Measurements from ENCODE around the gene MZB1. TPM values are rescaled to one million over a fixed set of nuclear protein-coding genes. Genes with fewer than 3 reads are reported as not detected.

MZB1 gene
- 28.8 and 31.0 TPM in 2 replicates for total RNA-seq (2014; rRNA removed; shearing (Covaris generic); ENCODE audit: low replicate concordance)

- Histone ChIP-seq H3K27ac (ENCODE audit: low read length) (peak within 1 kb of the TSS; percentile 78), H3K4me2 (ENCODE audit: low read depth, low read length, poor library complexity, severe bottlenecking) (peak within 1 kb of the TSS; percentile 71), H3K4me3 (ENCODE audit: low read length) (peak within 1 kb of the TSS; percentile 85), H3K27me3 (ENCODE audit: low read length) (no peaks in the 10 kb centered on the region), H3K9me2 (replicated peaks; ENCODE audit: insufficient read depth, low read length) (no peaks in the 10 kb centered on the region), H2AFZ (ENCODE audit: low read length) (no peak within 1 kb of the TSS), H3K4me1 (ENCODE audit: low read length) (peaks cover 71% of the 10 kb centered on the region), H3K79me2 (ENCODE audit: low read length) (peaks cover 22% of the 10 kb centered on the region; the same call in 1 of the 2 replicates), H3K9ac (ENCODE audit: low read length) (peak within 1 kb of the TSS; percentile 88), H3K36me3 (ENCODE audit: insufficient read depth, low read length) (no peaks in the 10 kb centered on the region), H3K9me3 (ENCODE audit: low read length) (no peaks in the 10 kb centered on the region), H4K20me1 (ENCODE audit: insufficient read depth, low read depth, low read length) (no peaks in the 10 kb centered on the region)
- peak; percentile 85 for DNase-seq
These were observed at the start of gene MZB1 for GRCh38 chr5:139389701-139390638. Gene MZB1, minus strand, starts transcription at chr5:139389913. Its CDS starts 57 bp downstream, at chr5:139389856.

DNA sequence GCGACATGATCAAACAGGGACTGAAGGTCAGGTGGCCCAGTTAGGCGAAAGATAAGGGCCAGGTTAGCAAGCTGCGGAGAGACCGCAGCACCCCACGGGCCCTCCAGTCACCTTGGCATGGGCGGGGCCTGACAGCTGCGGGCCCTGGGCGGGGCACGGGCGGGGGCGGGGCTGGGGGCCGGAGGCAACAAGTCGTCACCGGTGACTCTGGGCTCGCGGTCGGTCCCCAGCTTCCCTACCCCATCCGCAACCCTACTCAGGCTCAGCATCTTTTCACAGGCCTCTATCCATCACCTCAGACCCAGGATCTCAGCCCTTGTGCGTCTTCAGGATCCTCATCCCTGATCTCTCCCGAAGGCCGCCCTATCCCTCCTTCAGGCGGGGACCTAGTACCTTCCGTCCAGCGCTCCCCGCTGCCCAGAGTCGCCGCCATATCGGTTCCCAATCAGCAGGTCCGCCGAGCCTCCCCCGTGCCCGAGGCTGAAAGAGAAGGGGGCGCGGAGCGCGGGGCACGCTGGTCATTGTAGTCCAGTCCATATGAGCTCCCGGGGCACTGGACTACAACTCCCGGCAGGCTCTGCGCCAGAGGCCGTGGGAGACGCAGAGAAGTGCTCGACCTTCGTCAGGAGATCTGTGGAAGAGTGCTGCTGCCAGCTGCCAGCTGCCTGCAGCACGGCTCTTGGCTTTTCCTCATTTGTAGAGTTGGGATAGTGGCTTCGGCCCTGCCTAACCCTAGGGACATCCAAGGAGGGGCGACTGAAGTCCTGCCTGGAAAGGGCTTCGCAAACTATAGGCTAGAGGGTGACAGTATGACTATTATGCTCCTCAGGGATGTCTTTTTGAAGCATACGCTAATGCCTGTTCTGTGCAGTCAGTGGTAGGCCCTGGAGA, 49.5 kb upstream of the MZB1 start, which contains the start of gene DNAJC18:
TSS of gene DNAJC18 (minus strand) at position 513 of the 891 bp plus-strand sequence. CDS start at position 433, 80 bp downstream.
- Histone ChIP-seq H3K36me3 (ENCODE audit: insufficient read depth, low read length) (no peaks in the 10 kb centered on the region), H3K4me3 (ENCODE audit: low read length) (peak within 1 kb of the TSS; percentile 82), H3K4me1 (ENCODE audit: low read length) (peaks cover 16% of the 10 kb centered on the region), H3K27me3 (ENCODE audit: low read length) (no peaks in the 10 kb centered on the region), H3K79me2 (ENCODE audit: low read length) (no peaks in the 10 kb centered on the region), H3K4me2 (ENCODE audit: low read depth, low read length, poor library complexity, severe bottlenecking) (peak within 1 kb of the TSS; percentile 90), H3K9me2 (replicated peaks; ENCODE audit: insufficient read depth, low read length) (no peaks in the 10 kb centered on the region), H3K9me3 (ENCODE audit: low read length) (no peaks in the 10 kb centered on the region), H3K9ac (ENCODE audit: low read length) (peak within 1 kb of the TSS; percentile 89), H3K27ac (ENCODE audit: low read length) (peak within 1 kb of the TSS; percentile 47; the same call in 1 of the 2 replicates), H4K20me1 (ENCODE audit: insufficient read depth, low read depth, low read length) (no peaks in the 10 kb centered on the region), H2AFZ (ENCODE audit: low read length) (peak within 1 kb of the TSS; percentile 100)
- peak; percentile 94 for DNase-seq

- Histone ChIP-seq H3K27ac (ENCODE audit: low read length) (no peak overlapping the region), H3K4me2 (ENCODE audit: low read depth, low read length, poor library complexity, severe bottlenecking) (peak overlapping the region; percentile 90), H3K4me3 (ENCODE audit: low read length) (peak overlapping the region; percentile 82)
These were observed 48.9 kb upstream of the MZB1 start for GRCh38 chr5:139438707-139439012.

DNA sequence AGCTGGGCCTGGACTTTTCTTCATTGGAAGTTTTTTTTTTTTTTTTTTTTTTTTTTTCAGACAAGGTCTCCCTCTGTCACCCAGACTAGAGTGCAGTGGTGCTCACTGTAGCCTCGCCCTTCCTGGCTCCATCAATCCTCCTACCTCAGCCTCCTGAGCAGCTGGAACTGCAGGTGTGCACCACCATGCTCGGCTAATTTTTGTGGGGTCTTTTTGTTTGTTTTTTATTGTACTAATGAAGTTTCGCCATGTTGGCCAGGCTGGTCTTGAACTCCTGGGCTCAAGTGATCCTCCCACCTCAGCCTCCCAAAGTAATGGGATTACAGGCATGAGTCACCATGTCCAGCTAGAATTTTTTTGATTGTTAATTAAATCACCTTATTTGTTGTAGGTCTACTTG, 46.0 kb upstream of the MZB1 start:
- no peak overlapping the region for H3K9ac ChIP-seq (ENCODE audit: low read length)
- H3K27ac ChIP-seq (ENCODE audit: low read length) = no peak overlapping the region
- no peak for DNase-seq
- no peaks in the 10 kb centered on the region for H4K20me1 ChIP-seq (ENCODE audit: insufficient read depth, low read depth, low read length)
- peaks cover 23% of the 10 kb centered on the region for H3K4me1 ChIP-seq (ENCODE audit: low read length)
- H3K79me2 ChIP-seq (ENCODE audit: low read length) = no peaks in the 10 kb centered on the region
- no peak overlapping the region for H2AFZ ChIP-seq (ENCODE audit: low read length)
- H3K4me3 ChIP-seq (ENCODE audit: low read length) = no peak overlapping the region
- H3K36me3 ChIP-seq (ENCODE audit: insufficient read depth, low read length) = no peaks in the 10 kb centered on the region
- H3K9me2 ChIP-seq (replicated peaks; ENCODE audit: insufficient read depth, low read length) = no peaks in the 10 kb centered on the region
- no peaks in the 10 kb centered on the region for H3K9me3 ChIP-seq (ENCODE audit: low read length)
- no peak overlapping the region for H3K4me2 ChIP-seq (ENCODE audit: low read depth, low read length, poor library complexity, severe bottlenecking)
- H3K27me3 ChIP-seq (ENCODE audit: low read length) = no peaks in the 10 kb centered on the region

More at GRCh38 chr5:139438707-139439012, 48.9 kb upstream of the MZB1 start:
- Histone ChIP-seq H3K79me2 (ENCODE audit: low read length) (no peaks in the 10 kb centered on the region), H3K9me2 (replicated peaks; ENCODE audit: insufficient read depth, low read length) (no peaks in the 10 kb centered on the region), H3K27me3 (ENCODE audit: low read length) (no peaks in the 10 kb centered on the region), H3K9ac (ENCODE audit: low read length) (peak overlapping the region; percentile 89), H3K36me3 (ENCODE audit: insufficient read depth, low read length) (no peaks in the 10 kb centered on the region), H3K9me3 (ENCODE audit: low read length) (no peaks in the 10 kb centered on the region), H2AFZ (ENCODE audit: low read length) (no peak overlapping the region), H4K20me1 (ENCODE audit: insufficient read depth, low read depth, low read length) (no peaks in the 10 kb centered on the region), H3K4me1 (ENCODE audit: low read length) (peaks cover 12% of the 10 kb centered on the region)
- DNase-seq = no peak

- H3K4me3 ChIP-seq (ENCODE audit: low read length) = no peak overlapping the region
- H3K27ac ChIP-seq (ENCODE audit: low read length) = no peak overlapping the region
- H3K9me2 ChIP-seq (replicated peaks; ENCODE audit: insufficient read depth, low read length) = no peaks in the 10 kb centered on the region
- no peaks in the 10 kb centered on the region for H3K79me2 ChIP-seq (ENCODE audit: low read length)
- no peak overlapping the region for H3K9ac ChIP-seq (ENCODE audit: low read length)
- H3K4me1 ChIP-seq (ENCODE audit: low read length) = peaks cover 12% of the 10 kb centered on the region
- H2AFZ ChIP-seq (ENCODE audit: low read length) = no peak overlapping the region
- no peaks in the 10 kb centered on the region for H3K9me3 ChIP-seq (ENCODE audit: low read length)
- no peaks in the 10 kb centered on the region for H3K36me3 ChIP-seq (ENCODE audit: insufficient read depth, low read length)
- H4K20me1 ChIP-seq (ENCODE audit: insufficient read depth, low read depth, low read length) = no peaks in the 10 kb centered on the region
- H3K27me3 ChIP-seq (ENCODE audit: low read length) = no peaks in the 10 kb centered on the region
- DNase-seq = no peak
- H3K4me2 ChIP-seq (ENCODE audit: low read depth, low read length, poor library complexity, severe bottlenecking) = peak overlapping the region; percentile 35
These were observed 42.0 kb upstream of the MZB1 start for GRCh38 chr5:139431706-139432105.

GRCh38 chr5:139430015-139430414, 40.3 kb upstream of the MZB1 start:
- Histone ChIP-seq H3K36me3 (ENCODE audit: insufficient read depth, low read length) (no peaks in the 10 kb centered on the region), H3K4me3 (ENCODE audit: low read length) (no peak overlapping the region), H3K79me2 (ENCODE audit: low read length) (no peaks in the 10 kb centered on the region), H3K27me3 (ENCODE audit: low read length) (no peaks in the 10 kb centered on the region), H2AFZ (ENCODE audit: low read length) (no peak overlapping the region), H4K20me1 (ENCODE audit: insufficient read depth, low read depth, low read length) (no peaks in the 10 kb centered on the region), H3K9ac (ENCODE audit: low read length) (no peak overlapping the region), H3K4me1 (ENCODE audit: low read length) (peaks cover 12% of the 10 kb centered on the region), H3K4me2 (ENCODE audit: low read depth, low read length, poor library complexity, severe bottlenecking) (no peak overlapping the region), H3K27ac (ENCODE audit: low read length) (no peak overlapping the region), H3K9me2 (replicated peaks; ENCODE audit: insufficient read depth, low read length) (no peaks in the 10 kb centered on the region), H3K9me3 (ENCODE audit: low read length) (no peaks in the 10 kb centered on the region)
- no peak for DNase-seq

DNA sequence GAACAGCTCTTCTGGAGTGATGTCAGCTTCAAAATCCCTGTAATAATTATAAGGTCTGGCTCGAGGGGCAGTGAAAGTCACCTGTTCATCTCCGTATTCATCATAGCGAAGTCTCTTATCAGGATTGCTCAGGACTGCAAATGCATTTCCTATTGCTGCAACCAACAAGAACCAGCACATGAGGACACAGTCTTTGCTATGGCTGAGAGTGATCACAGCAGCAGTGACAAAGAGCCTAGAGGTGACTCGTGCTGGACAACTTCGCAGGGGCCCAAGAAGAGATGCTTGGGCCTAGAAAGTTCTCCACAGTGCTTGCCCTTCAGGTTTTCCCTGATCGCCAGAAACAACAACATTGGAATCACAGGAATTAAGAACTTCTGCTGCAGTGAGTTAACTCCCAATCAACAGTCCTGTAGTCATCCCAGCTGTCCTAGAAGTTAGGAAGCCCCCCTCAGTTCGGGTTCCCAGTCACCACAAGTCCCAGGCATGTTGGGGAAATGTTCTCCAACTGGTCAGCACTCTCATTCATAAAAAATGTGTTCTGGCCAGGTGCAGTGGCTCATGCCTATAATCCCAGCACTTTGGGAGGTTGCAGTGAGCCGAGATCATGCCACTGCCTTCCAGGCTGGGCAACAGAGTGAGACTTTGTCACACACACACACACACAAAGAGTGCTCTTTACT, 36.6 kb upstream of the MZB1 start:
- Histone ChIP-seq H3K36me3 (ENCODE audit: insufficient read depth, low read length) (no peaks in the 10 kb centered on the region), H2AFZ (ENCODE audit: low read length) (no peak overlapping the region), H3K4me1 (ENCODE audit: low read length) (peaks cover 5% of the 10 kb centered on the region), H3K27ac (ENCODE audit: low read length) (no peak overlapping the region), H3K9me2 (replicated peaks; ENCODE audit: insufficient read depth, low read length) (no peaks in the 10 kb centered on the region), H3K27me3 (ENCODE audit: low read length) (no peaks in the 10 kb centered on the region), H4K20me1 (ENCODE audit: insufficient read depth, low read depth, low read length) (no peaks in the 10 kb centered on the region), H3K4me2 (ENCODE audit: low read depth, low read length, poor library complexity, severe bottlenecking) (no peak overlapping the region), H3K4me3 (ENCODE audit: low read length) (no peak overlapping the region), H3K79me2 (ENCODE audit: low read length) (no peaks in the 10 kb centered on the region), H3K9ac (ENCODE audit: low read length) (no peak overlapping the region), H3K9me3 (ENCODE audit: low read length) (no peaks in the 10 kb centered on the region)
- no peak for DNase-seq

Data from Karpas-422 (cell line).